NB4 (cell line): ENCODE data around the gene SLC41A3.
"Not testable (repeated sequence)": the region's sequence is repeated elsewhere in the genome, so short reads cannot be mapped to it uniquely, and the experiment has no call there.

Source experiments
- POLR2A ChIP-seq: IDR thresholded peaks from 2 replicates; pipeline ENCODE4 v1.6.1; 2011; ENCODE audit warnings: mild to moderate bottlenecking; ENCODE audit not compliant: insufficient read length; ENCODE audit errors: extremely low read depth
- TF ChIP-seq, protein P1 (sequence below): IDR thresholded peaks from one replicate; pipeline ENCODE4 v1.5.1; 2012; ENCODE audit warnings: low read depth, low read length

DNA sequence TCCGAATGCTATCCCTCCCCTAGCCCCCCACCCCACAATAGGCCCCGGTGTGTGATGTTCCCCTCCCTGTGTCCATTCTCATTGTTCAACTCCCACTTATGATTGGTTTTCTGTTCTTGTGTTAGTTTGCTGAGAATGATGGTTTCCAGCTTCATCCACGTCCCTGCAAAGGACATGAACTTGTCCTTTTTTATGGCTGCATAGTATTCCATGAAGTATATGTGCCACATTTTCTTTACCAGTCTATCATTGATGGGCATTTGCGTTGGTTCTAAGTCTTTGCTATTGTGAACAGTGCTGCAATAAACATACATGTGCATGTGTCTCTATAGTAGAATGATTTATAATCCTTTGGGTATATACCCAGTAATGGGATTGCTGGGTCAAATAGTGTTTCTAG, 126.9 kb downstream of the SLC41A3 start:
- TF ChIP-seq, protein P1, sequence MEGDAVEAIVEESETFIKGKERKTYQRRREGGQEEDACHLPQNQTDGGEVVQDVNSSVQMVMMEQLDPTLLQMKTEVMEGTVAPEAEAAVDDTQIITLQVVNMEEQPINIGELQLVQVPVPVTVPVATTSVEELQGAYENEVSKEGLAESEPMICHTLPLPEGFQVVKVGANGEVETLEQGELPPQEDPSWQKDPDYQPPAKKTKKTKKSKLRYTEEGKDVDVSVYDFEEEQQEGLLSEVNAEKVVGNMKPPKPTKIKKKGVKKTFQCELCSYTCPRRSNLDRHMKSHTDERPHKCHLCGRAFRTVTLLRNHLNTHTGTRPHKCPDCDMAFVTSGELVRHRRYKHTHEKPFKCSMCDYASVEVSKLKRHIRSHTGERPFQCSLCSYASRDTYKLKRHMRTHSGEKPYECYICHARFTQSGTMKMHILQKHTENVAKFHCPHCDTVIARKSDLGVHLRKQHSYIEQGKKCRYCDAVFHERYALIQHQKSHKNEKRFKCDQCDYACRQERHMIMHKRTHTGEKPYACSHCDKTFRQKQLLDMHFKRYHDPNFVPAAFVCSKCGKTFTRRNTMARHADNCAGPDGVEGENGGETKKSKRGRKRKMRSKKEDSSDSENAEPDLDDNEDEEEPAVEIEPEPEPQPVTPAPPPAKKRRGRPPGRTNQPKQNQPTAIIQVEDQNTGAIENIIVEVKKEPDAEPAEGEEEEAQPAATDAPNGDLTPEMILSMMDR, result not testable (repeated sequence)
- TF ChIP-seq POLR2A, result not testable (repeated sequence)
